Ramos (cell line): Measurements from ENCODE around the gene SAPCD2.
"Not testable (repeated sequence)": the region's sequence is repeated elsewhere in the genome, so short reads cannot be mapped to it uniquely, and the experiment has no call there.

Source experiments
- in situ Hi-C: fragments of 300-500 bp; cut with MboI; formaldehyde crosslinking; loops from one replicate; pipeline ENCODE4 v1.14.3; 2022; ENCODE audit warnings: low sequenced_read_pairs; ENCODE audit not compliant: unreplicated experiment

SAPCD2 gene, protein sequence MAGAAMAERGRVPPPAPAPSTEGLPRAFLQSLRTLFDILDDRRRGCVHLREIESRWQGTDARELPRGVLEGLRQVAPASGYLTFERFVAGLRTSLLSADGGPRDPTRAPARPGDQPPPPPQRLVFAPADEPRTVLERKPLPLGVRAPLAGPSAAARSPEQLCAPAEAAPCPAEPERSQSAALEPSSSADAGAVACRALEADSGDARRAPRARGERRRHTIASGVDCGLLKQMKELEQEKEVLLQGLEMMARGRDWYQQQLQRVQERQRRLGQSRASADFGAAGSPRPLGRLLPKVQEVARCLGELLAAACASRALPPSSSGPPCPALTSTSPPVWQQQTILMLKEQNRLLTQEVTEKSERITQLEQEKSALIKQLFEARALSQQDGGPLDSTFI

GRCh38 chr9:137070201-137070905, at the start of gene SAPCD2:
SAPCD2 (minus strand) TSS chr9:137070557; CDS start chr9:137070460, 97 bp downstream.
- in situ Hi-C loops, result loop anchor here (25.0 kb wide), 1 partner anchor 367 kb away; the partner anchor contains the start of gene ENTPD8

- in situ Hi-C loops, result not testable (repeated sequence)
Observed at GRCh38 chr9:137118092-137118603, 47.8 kb upstream of the SAPCD2 start.

- in situ Hi-C loops, result no loop called here
Observed at GRCh38 chr9:137117269-137117731, 46.9 kb upstream of the SAPCD2 start.

DNA sequence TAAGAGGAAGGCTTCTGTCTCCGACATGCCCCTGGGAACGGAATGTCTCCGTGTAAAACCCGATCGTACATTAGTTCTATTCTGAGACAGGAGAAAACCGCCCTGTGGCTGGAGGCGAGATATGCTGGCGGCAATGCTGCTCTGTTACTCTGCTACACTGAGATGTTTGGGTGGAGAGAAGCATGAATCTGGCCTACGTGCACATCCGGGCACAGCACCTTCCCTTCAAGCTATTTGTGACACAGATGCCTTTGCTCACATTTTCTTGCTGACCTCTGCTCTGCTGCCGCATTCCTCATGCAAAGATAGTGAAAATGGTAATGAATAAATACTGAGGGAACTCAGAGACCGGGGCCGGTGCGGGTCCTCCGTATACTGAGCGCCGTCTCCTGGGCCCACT, 46.4 kb upstream of the SAPCD2 start:
- in situ Hi-C loops, result no loop called here

- in situ Hi-C loops, result no loop called here
Observed at GRCh38 chr9:137116027-137116507, 45.7 kb upstream of the SAPCD2 start.

DNA sequence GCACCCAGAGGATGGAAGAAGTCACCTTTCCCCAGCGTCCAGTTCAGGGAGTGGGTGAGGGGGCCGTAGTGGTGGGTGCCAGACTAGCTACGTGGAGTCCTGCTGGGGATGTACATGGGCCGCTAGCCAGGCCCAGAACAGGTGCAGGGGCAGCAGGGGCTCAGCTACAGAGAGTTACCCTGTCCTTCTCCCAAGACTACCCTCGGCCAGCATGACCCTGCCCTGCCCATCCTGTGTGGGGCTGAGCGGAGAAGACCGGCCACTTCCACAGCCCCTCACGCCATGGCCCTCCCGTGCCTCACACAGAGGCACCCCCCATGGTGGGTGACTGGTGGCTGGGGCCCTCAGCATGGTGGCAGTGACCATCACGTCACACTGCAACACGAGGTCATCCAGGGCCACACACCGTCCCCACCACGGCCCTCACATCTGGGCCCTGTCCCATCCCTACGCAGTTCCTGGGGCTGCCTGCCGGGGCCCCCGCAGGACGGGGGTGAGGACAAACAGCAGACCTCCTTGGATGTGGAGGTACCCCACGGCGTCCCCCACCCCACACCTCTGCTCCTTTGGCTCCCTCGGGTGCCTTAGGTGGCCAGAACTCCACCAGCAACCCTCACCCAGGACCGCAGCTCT, 45.2 kb upstream of the SAPCD2 start:
- in situ Hi-C loops, result no loop called here

DNA sequence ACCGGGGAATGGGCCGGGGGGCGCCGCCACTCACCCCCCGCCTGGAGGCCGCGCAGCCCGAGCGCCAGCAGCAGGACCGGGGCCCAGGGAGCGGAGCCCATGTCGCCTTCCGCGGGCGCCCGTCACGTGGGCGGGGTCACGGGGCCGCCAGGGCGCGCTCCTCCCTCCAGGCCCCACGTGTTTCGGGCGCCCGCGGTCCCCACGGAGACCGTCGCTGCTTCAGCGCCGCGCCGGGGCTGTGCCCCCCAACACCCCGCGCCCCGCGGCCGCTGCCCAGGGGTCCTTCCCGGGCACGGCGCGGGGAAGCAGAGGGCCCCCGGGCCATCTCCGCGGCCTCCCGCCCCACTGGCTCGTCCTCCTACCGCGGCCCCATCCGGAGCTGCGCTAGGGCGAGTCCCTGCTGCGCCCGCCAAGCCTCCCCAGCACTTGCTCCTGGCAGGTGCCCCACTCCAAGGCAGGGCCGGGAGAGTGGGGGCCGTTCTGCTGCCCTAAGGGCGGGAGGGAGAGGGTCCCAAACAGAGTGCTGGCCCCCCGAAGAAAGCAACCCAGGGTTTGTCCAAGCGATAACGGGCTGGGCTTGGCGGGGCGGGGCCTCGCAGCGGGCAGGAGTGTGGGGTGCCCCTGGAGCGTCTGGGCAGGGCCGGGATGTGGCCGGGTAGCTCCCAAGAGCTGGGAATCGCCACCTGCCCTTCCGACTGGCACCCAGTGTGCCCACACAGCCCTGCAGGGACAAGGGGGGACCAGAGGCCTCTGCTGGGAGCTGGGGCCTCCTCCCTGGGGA, 44.4 kb upstream of the SAPCD2 start, which contains the start of gene DPP7:
TSS of gene DPP7 (minus strand) at position 121 of the 781 bp plus-strand sequence. CDS start at position 101, 20 bp downstream.
- in situ Hi-C loops, result no loop called here

DNA sequence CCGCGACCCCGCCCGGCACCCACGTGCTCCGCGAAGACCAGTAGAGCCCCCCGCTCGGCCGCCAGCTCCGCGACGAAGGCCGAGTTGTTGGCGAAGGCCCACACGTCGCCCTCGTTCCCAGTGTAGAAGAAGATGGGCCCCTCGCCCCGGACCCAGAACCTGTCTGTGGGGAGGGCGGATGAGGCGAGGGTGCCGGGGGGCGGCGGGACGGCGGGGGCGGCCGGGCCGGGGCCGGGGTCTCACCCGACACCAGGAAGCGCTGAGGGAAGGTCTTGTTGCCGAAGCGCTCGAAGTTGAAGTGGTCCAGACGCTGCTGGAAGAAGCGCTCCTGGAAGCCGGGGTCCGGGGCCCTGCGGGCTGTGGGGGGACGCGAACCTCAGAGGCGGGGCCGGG, 43.9 kb upstream of the SAPCD2 start:
- in situ Hi-C loops, result no loop called here

- in situ Hi-C loops, result no loop called here
Observed at GRCh38 chr9:137113385-137114159, 43.2 kb upstream of the SAPCD2 start.

- in situ Hi-C loops, result no loop called here
Observed at GRCh38 chr9:137112564-137113384, 42.4 kb upstream of the SAPCD2 start.

DNA sequence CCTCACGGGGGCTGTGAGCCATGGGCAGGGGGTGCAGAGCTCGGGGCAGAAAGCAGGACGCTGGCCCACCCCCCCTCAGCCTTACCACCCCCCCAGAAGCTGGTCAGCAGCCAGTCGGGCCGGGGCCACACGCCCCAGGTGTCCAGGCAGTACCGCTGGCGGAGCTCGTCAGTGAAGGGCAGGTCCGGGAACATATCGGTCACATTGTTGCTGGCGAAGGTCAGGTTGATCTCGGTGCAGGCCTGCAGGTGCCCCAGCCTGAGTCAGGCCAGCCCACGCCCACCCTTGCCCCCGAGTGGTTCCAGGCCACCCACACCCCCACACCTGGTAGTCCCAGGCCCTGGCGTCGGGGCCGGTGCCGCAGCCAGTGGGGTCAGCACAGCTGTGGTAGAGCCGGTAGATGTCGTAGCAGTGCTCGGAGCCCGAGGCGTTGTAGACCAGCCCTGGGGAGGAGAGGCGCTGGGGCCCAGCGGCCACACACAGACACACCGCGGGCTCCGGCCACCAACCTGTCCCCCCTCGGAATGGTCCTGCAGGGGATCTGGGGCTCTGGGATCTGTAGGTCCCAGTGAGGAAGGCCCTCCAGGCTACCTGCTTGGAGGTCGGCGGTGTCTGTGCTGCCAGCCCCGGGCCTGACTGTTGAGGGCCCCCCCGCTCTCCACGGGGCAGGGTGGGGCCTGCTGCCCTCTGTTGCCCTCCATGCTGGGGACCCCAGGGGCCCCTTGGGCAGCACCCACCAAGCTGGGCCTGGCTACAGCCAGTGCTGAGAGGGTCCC, 41.6 kb upstream of the SAPCD2 start:
- in situ Hi-C loops, result no loop called here

DNA sequence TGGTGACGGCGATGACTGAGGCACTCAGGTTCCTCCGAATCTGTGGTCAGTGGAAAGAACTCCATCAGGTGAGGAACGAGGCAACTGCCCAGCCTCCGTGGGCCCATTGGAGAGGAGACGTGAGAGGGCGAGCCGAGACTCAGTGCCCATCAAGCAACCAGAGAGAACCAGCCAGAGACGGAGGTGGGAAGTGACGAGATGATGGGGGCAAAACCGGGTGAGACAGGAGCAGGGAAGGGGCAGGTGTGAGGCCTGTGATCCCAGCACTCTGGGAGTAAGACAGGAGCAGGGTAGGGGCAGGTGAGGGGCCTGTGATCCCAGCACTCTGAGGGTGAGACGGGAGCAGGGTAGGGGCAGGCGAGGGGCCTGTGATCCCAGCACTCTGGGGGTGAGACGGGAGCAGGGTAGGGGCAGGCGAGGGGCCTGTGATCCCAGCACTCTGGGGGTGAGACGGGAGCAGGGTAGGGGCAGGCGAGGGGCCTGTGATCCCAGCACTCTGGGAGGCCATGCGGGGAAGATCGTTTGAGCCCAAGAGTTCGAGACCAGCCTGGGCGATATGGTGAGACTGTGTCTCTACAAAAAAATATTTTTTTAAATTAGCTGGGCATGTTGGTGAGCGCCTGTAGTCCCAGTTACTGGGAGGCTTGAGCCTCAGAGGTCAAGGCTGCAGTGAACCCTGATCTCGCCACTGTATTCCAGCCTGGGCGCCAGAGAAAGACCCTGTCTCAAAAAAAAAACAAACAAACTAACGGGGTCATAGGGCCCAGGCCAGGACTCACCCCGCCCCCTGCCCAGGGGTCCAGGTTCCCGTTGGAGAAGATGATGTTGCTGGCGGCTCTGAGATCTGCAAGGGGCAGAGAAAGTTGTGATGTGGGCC, 40.8 kb upstream of the SAPCD2 start:
- in situ Hi-C loops, result no loop called here

GRCh38 chr9:137110147-137110910, 40.0 kb upstream of the SAPCD2 start:
- in situ Hi-C loops, result no loop called here

DNA sequence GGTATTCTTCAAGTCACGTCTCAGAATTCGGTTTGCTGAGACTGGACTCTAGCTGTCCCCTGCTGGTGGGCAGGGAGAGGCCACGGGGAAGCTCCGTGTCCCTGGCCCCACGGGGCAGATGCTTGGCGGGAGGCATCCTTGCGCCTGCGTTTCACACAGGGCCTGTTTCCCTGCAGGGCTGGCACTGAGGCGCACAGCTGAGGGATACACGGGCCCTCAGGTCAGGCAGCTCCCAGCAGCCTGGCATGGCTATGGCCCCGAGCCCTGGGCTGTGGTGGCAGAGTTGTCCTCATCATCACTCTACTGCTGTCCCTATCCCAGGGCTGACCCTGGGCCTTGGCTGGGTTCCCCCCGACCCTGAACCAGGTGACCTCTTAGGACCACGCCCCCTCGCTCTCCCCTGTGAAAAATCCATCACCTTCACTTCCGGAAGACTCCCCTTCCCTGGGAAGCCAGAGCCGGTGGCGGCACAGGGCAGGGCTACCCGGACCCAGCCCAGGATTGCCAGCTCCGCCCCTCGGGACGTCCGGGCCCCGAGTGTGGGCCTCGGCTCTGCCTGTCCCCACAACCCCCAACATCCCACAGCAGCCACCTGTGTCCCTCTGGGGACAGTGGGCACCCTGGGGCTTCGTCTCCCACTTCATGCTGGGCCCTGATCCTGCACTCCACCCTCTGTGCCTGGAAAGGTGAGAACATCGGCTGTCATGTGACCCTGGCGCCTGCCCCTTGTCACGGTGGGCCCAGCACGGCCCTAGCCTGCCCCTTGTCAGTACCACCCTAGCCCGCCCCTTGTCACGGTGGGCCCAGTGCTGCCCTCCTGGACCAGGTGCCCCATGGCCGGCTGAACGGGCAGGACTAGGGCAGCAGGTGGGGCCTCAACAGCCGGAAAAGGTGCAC, 39.1 kb upstream of the SAPCD2 start:
- in situ Hi-C loops, result no loop called here
